Activated T-cell treated with anti-CD3 and anti-CD28 coated beads, Interleukin-2, amount 50 U/mL, for 24 hours (primary cell): Measurements from ENCODE around the gene NYNRIN.
A peak's percentile ranks its signal among the peaks of the same experiment; 100 is the strongest.
"Not testable (repeated sequence)": the region's sequence is repeated elsewhere in the genome, so short reads cannot be mapped to it uniquely, and the experiment has no call there.

Experiments
- DNase-seq: peaks from one replicate; pipeline ENCODE4 v3.0.0-alpha.2; 2020
- H3K27ac Mint-ChIP-seq: 2 replicates; pipeline ENCODE4 v1.8.0; 2020; ENCODE audit warnings: mild to moderate bottlenecking, mixed read lengths
- H3K27me3 Mint-ChIP-seq: 2 replicates; pipeline ENCODE4 v1.8.0; 2020; ENCODE audit warnings: mixed read lengths
- H3K36me3 Mint-ChIP-seq: 2 replicates; pipeline ENCODE4 v1.8.0; 2020; ENCODE audit warnings: low read depth, mixed read lengths
- H3K4me1 Mint-ChIP-seq: 2 replicates; pipeline ENCODE4 v1.8.0; 2020; ENCODE audit warnings: low read depth, mixed read lengths
- H3K4me3 Mint-ChIP-seq: 2 replicates; pipeline ENCODE4 v1.8.0; 2020; ENCODE audit warnings: mild to moderate bottlenecking, moderate library complexity, mixed read lengths
- H3K9me3 Mint-ChIP-seq: 2 replicates; pipeline ENCODE4 v1.8.0; 2020; ENCODE audit warnings: mixed read lengths

NYNRIN gene

GRCh38 chr14:24366721-24367513 lies 31.9 kb upstream of the NYNRIN start:
- Mint-ChIP-seq H3K9me3 (no peaks in the 10 kb centered on the region), H3K4me3 (peak overlapping the region; percentile 64), H3K27me3 (peaks cover 46% of the 10 kb centered on the region), H3K36me3 (no peaks in the 10 kb centered on the region), H3K27ac (peak overlapping the region; percentile 18), H3K4me1 (peaks cover 26% of the 10 kb centered on the region)
- DNase-seq, result peak; percentile 55

GRCh38 chr14:24367514-24368211 lies 31.1 kb upstream of the NYNRIN start, which contains the start of gene NFATC4:
NFATC4 (plus strand) TSS chr14:24368184; CDS start chr14:24368341, 157 bp downstream.
- H3K4me1 Mint-ChIP-seq, result peaks cover 26% of the 10 kb centered on the region
- H3K36me3 Mint-ChIP-seq, result no peaks in the 10 kb centered on the region
- H3K27me3 Mint-ChIP-seq, result peaks cover 46% of the 10 kb centered on the region
- no peak for DNase-seq
- H3K4me3 Mint-ChIP-seq, result peak within 1 kb of the TSS; percentile 64
- no peaks in the 10 kb centered on the region for H3K9me3 Mint-ChIP-seq
- H3K27ac Mint-ChIP-seq, result peak within 1 kb of the TSS; percentile 18

GRCh38 chr14:24368212-24368561 lies 30.6 kb upstream of the NYNRIN start:
- DNase-seq, result no peak
- H3K27ac Mint-ChIP-seq, result no peak overlapping the region
- peaks cover 43% of the 10 kb centered on the region for H3K27me3 Mint-ChIP-seq
- H3K9me3 Mint-ChIP-seq, result no peaks in the 10 kb centered on the region
- peaks cover 26% of the 10 kb centered on the region for H3K4me1 Mint-ChIP-seq
- no peaks in the 10 kb centered on the region for H3K36me3 Mint-ChIP-seq
- peak overlapping the region; percentile 39 for H3K4me3 Mint-ChIP-seq

GRCh38 chr14:24368562-24369252 lies 30.1 kb upstream of the NYNRIN start:
- Mint-ChIP-seq H3K9me3 (no peaks in the 10 kb centered on the region), H3K36me3 (no peaks in the 10 kb centered on the region), H3K4me3 (peak overlapping the region; percentile 39), H3K27me3 (peaks cover 37% of the 10 kb centered on the region), H3K27ac (no peak overlapping the region), H3K4me1 (peaks cover 26% of the 10 kb centered on the region)
- peak; percentile 42 for DNase-seq

- H3K4me3 Mint-ChIP-seq, result no peak overlapping the region
- H3K4me1 Mint-ChIP-seq, result peaks cover 26% of the 10 kb centered on the region
- no peak for DNase-seq
- H3K27ac Mint-ChIP-seq, result no peak overlapping the region
- H3K27me3 Mint-ChIP-seq, result peaks cover 37% of the 10 kb centered on the region
- no peaks in the 10 kb centered on the region for H3K36me3 Mint-ChIP-seq
- no peaks in the 10 kb centered on the region for H3K9me3 Mint-ChIP-seq
Observed at GRCh38 chr14:24369463-24369862, 29.3 kb upstream of the NYNRIN start.

GRCh38 chr14:24369907-24370687 lies 28.7 kb upstream of the NYNRIN start:
- Mint-ChIP-seq H3K27ac (no peak overlapping the region), H3K36me3 (no peaks in the 10 kb centered on the region), H3K27me3 (peaks cover 34% of the 10 kb centered on the region), H3K4me1 (peaks cover 25% of the 10 kb centered on the region), H3K4me3 (no peak overlapping the region), H3K9me3 (no peaks in the 10 kb centered on the region)
- no peak for DNase-seq

- DNase-seq, result no peak
- Mint-ChIP-seq H3K36me3 (no peaks in the 10 kb centered on the region), H3K4me1 (peaks cover 18% of the 10 kb centered on the region), H3K27me3 (peaks cover 31% of the 10 kb centered on the region), H3K4me3 (no peak overlapping the region), H3K27ac (no peak overlapping the region), H3K9me3 (no peaks in the 10 kb centered on the region)
Observed at GRCh38 chr14:24370748-24371147, 28.1 kb upstream of the NYNRIN start.

- H3K27ac Mint-ChIP-seq, H3K4me3 Mint-ChIP-seq, H3K9me3 Mint-ChIP-seq, DNase-seq, H3K36me3 Mint-ChIP-seq: not testable (repeated sequence)
- H3K4me1 Mint-ChIP-seq, result peaks cover 14% of the 10 kb centered on the region
- H3K27me3 Mint-ChIP-seq, result peaks cover 27% of the 10 kb centered on the region
Observed at GRCh38 chr14:24371605-24372004, 27.2 kb upstream of the NYNRIN start.

- Mint-ChIP-seq H3K27me3 (peaks cover 15% of the 10 kb centered on the region), H3K4me3 (no peak overlapping the region)
- DNase-seq, result no peak
Observed at GRCh38 chr14:24372701-24373416, 25.9 kb upstream of the NYNRIN start.

GRCh38 chr14:24376448-24377070 lies 22.2 kb upstream of the NYNRIN start:
- Mint-ChIP-seq H3K4me3 (no peak overlapping the region), H3K4me1 (peaks cover 1% of the 10 kb centered on the region), H3K9me3 (no peaks in the 10 kb centered on the region), H3K27ac (no peak overlapping the region), H3K36me3 (no peaks in the 10 kb centered on the region), H3K27me3 (peaks cover 3% of the 10 kb centered on the region)
- DNase-seq, result no peak

More at GRCh38 chr14:24372701-24373416, 25.9 kb upstream of the NYNRIN start:
- Mint-ChIP-seq H3K36me3 (no peaks in the 10 kb centered on the region), H3K27ac (no peak overlapping the region), H3K4me1 (peaks cover 3% of the 10 kb centered on the region), H3K9me3 (no peaks in the 10 kb centered on the region)

- peaks cover 3% of the 10 kb centered on the region for H3K27me3 Mint-ChIP-seq
- no peaks in the 10 kb centered on the region for H3K36me3 Mint-ChIP-seq
- H3K4me1 Mint-ChIP-seq, result peaks cover 2% of the 10 kb centered on the region
- H3K4me3 Mint-ChIP-seq, result no peak overlapping the region
- no peaks in the 10 kb centered on the region for H3K9me3 Mint-ChIP-seq
- DNase-seq, result no peak
- no peak overlapping the region for H3K27ac Mint-ChIP-seq
Observed at GRCh38 chr14:24377126-24377525, 21.7 kb upstream of the NYNRIN start.

GRCh38 chr14:24377657-24378056 lies 21.1 kb upstream of the NYNRIN start:
- Mint-ChIP-seq H3K27me3 (peaks cover 3% of the 10 kb centered on the region), H3K36me3 (no peaks in the 10 kb centered on the region), H3K27ac (no peak overlapping the region), H3K4me1 (peaks cover 2% of the 10 kb centered on the region), H3K4me3 (no peak overlapping the region), H3K9me3 (no peaks in the 10 kb centered on the region)
- no peak for DNase-seq

- Mint-ChIP-seq H3K4me3 (no peak overlapping the region), H3K27me3 (peaks cover 3% of the 10 kb centered on the region), H3K27ac (no peak overlapping the region), H3K4me1 (peaks cover 2% of the 10 kb centered on the region), H3K36me3 (no peaks in the 10 kb centered on the region), H3K9me3 (no peaks in the 10 kb centered on the region)
- no peak for DNase-seq
Observed at GRCh38 chr14:24378327-24378726, 20.5 kb upstream of the NYNRIN start.
